HEK293T (cell line): ENCODE data around the gene PRSS57.

Source experiments
- CTCF ChIA-PET: fragments of 350-600 bp; formaldehyde crosslinking; extraction: SDS; loops from one replicate; lab custom pipeline; 2021; ENCODE audit warnings: antibody characterized with exemption, inconsistent platforms; lab: Yijun Ruan, JAX
- POLR2A ChIA-PET: fragments of 350-600 bp; formaldehyde crosslinking; extraction: SDS; loops from one replicate; lab custom pipeline; 2020; ENCODE audit warnings: antibody characterized with exemption, inconsistent platforms; lab: Yijun Ruan, JAX
- DNase-seq: peaks from one replicate; pipeline ENCODE4 v3.0.0; 2012; ENCODE audit warnings: mixed read lengths; ENCODE audit errors: extremely low spot score
- ARNT ChIP-seq: fragments of 450-650 bp; IDR thresholded peaks from 2 replicates; pipeline ENCODE4 v1.6.1; 2017; ENCODE audit warnings: mild to moderate bottlenecking
- BHLHE40 ChIP-seq: fragments of 450-650 bp; IDR thresholded peaks from 2 replicates; pipeline ENCODE4 v1.6.1; 2016; ENCODE audit warnings: mild to moderate bottlenecking, moderate library complexity, borderline replicate concordance
- CTBP1 ChIP-seq: fragments of 450-650 bp; IDR thresholded peaks from 2 replicates; pipeline ENCODE4 v1.6.1; 2016; ENCODE audit warnings: borderline replicate concordance
- ELF4 ChIP-seq: fragments of 450-650 bp; IDR thresholded peaks from 2 replicates; pipeline ENCODE4 v1.6.1; 2017; ENCODE audit warnings: antibody characterized with exemption
- FOXA1 ChIP-seq: fragments of 450-650 bp; IDR thresholded peaks from 2 replicates; pipeline ENCODE4 v1.6.1; 2016; ENCODE audit warnings: mild to moderate bottlenecking
- FOXK2 ChIP-seq: fragments of 450-650 bp; IDR thresholded peaks from 2 replicates; pipeline ENCODE4 v1.6.1; 2016; ENCODE audit warnings: mild to moderate bottlenecking
- FOXM1 ChIP-seq: fragments of 450-650 bp; IDR thresholded peaks from 2 replicates; pipeline ENCODE4 v1.6.1; 2017; ENCODE audit warnings: mild to moderate bottlenecking, borderline replicate concordance
- HDGF ChIP-seq: fragments of 450-650 bp; IDR thresholded peaks from 2 replicates; pipeline ENCODE4 v1.6.1; 2017; ENCODE audit warnings: antibody characterized with exemption, borderline replicate concordance
- L3MBTL2 ChIP-seq: fragments of 450-650 bp; conservative IDR thresholded peaks from 2 replicates; pipeline ENCODE4 v1.6.1; 2016; ENCODE audit warnings: mild to moderate bottlenecking
- LEF1 ChIP-seq: fragments of 450-650 bp; IDR thresholded peaks from 2 replicates; pipeline ENCODE4 v1.6.1; 2017; ENCODE audit warnings: mild to moderate bottlenecking, borderline replicate concordance
- NFRKB ChIP-seq: fragments of 450-650 bp; IDR thresholded peaks from 2 replicates; pipeline ENCODE4 v1.6.1; 2016; ENCODE audit warnings: mild to moderate bottlenecking, moderate library complexity
- PKNOX1 ChIP-seq: fragments of 450-650 bp; IDR thresholded peaks from 2 replicates; pipeline ENCODE4 v1.6.1; 2016
- SP1 ChIP-seq: fragments of 450-650 bp; IDR thresholded peaks from 2 replicates; pipeline ENCODE4 v1.6.1; 2017
- SUZ12 ChIP-seq: fragments of 450-650 bp; IDR thresholded peaks from 2 replicates; pipeline ENCODE4 v1.6.1; 2016; ENCODE audit warnings: mild to moderate bottlenecking
- TARDBP ChIP-seq: fragments of 450-650 bp; IDR thresholded peaks from 2 replicates; pipeline ENCODE4 v1.6.1; 2016
- ZNF384 ChIP-seq: fragments of 450-650 bp; IDR thresholded peaks from 2 replicates; pipeline ENCODE4 v1.6.1; 2016

PRSS57 gene

GRCh38 chr19:686589-687297 is 8.5 kb downstream of the PRSS57 start:
- CTCF ChIA-PET = no interaction called here
- TF ChIP-seq NFRKB (no peak), FOXM1 (no peak), BHLHE40 (no peak), ELF4 (no peak), PKNOX1 (no peak), HDGF (no peak), L3MBTL2 (no peak), TARDBP (no peak), FOXK2 (no peak), ARNT (no peak), SUZ12 (no peak), CTBP1 (no peak), SP1 (no peak), FOXA1 (no peak), ZNF384 (no peak)
- POLR2A ChIA-PET = no interaction called here
- DNase-seq = no peak

GRCh38 chr19:685454-685931 is 9.8 kb downstream of the PRSS57 start:
- TF ChIP-seq NFRKB (no peak), CTBP1 (no peak), PKNOX1 (no peak), FOXA1 (no peak), TARDBP (no peak)
- no peak for DNase-seq
- ChIA-PET CTCF (no interaction called here), POLR2A (no interaction called here)

- ChIA-PET POLR2A (no interaction called here), CTCF (no interaction called here)
These were observed 12.5 kb downstream of the PRSS57 start for GRCh38 chr19:682678-683320.

GRCh38 chr19:681029-682019 is 13.9 kb downstream of the PRSS57 start:
- ChIA-PET POLR2A (interaction anchor here (0.6 to 1.7 kb wide), 3 partner anchors 15 to 22 kb away, joined by 3 to 9 read pairs (median 5); partner anchors contain the start of gene RNF126), CTCF (no interaction called here)
- TF ChIP-seq FOXK2 = no peak
- DNase-seq = peak; percentile 94

More at GRCh38 chr19:682678-683320, 12.5 kb downstream of the PRSS57 start:
- TF ChIP-seq LEF1 = no peak
- no peak for TF ChIP-seq L3MBTL2
- no peak for TF ChIP-seq ELF4
- no peak for TF ChIP-seq FOXA1
- DNase-seq = no peak

- peak; percentile 99 for DNase-seq
- CTCF ChIA-PET = no interaction called here
- TF ChIP-seq BHLHE40 (no peak), HDGF (no peak), TARDBP (no peak), ZNF384 (no peak), LEF1 (0 out of 2 replicates have a peak, but pooled peaks have one; percentile 53), CTBP1 (no peak), SP1 (peak; percentile 68; the same call in 1 of the 2 replicates), L3MBTL2 (no peak), FOXM1 (no peak)
- POLR2A ChIA-PET = interaction anchor here (0.6 to 1.7 kb wide), 8 partner anchors 10 to 39 kb away, joined by 3 to 9 read pairs (median 4); partner anchors contain the start of genes PALM and RNF126
These were observed 14.8 kb downstream of the PRSS57 start for GRCh38 chr19:680287-681028.
